ENCODE measurements around the gene OSBPL10.
"Not testable (repeated sequence)": the region's sequence is repeated elsewhere in the genome, so short reads cannot be mapped to it uniquely, and the experiment has no call there.

OSBPL10 gene

DNA sequence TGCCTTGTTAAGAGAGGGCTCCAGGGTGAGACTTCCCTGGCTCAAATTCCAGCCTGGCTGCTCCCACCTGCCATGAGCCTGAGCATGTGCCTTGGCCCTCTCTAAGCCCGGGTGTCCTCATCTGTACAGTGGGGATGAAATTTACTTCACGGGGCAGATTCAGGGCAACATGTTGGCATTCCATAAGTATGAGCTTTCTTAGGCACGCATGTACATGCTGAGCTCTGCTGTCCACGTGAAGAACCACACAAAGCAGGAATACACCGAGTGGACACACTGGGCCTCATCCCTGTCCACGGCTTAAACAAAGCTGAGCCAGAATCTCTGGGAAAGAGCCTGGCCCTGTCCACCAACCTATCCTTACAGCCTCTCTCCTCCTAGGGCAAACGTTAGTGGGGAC is 167.4 kb downstream of the OSBPL10 start:
- no peak for DNase-seq (ENCODE audit: low read depth in 2 of 2)

DNA sequence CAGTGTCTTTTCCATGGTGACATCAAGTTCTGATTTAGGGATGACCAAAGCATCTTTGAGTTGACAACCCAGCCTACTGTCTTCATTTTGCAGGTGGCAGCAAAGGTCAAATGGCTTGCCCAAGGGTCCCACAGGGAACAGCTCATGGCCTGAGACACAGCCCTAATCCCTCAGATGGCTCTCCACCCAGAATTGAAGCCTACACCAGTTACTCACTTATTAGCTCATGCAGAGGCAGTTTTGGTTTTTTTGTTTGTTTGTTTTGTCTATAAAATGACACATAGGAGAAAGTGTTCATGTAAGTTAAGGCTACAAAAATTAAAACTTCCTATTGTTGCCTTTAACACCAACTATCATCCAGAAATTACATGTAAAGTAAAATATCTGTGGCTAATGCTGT is 167.9 kb downstream of the OSBPL10 start:
- no peak for DNase-seq (ENCODE audit: low read depth in 2 of 2)

DNA sequence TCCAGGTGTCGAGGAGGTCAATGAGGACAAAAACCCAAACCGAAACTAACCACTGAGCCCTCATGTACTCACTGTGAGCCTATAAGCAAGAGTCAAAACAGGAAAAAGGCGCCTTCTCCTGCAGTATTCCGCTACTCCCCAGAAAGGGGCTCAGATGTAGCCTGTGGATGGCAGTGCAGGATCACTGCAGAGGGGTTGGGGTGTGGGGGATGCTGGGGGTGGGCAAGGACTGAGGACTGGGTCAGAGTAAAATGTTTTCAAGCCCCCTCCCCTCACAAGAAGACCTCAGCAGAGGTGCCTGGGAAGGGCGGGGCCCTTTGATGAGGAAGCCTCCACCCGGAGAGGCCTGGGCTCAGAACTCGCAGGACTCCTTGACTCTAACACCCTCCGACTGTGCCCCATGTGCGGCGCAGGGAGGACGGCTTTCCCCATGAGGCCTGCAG is 170.1 kb downstream of the OSBPL10 start:
- DNase-seq (ENCODE audit: low read depth in 2 of 2) = no peak

DNA sequence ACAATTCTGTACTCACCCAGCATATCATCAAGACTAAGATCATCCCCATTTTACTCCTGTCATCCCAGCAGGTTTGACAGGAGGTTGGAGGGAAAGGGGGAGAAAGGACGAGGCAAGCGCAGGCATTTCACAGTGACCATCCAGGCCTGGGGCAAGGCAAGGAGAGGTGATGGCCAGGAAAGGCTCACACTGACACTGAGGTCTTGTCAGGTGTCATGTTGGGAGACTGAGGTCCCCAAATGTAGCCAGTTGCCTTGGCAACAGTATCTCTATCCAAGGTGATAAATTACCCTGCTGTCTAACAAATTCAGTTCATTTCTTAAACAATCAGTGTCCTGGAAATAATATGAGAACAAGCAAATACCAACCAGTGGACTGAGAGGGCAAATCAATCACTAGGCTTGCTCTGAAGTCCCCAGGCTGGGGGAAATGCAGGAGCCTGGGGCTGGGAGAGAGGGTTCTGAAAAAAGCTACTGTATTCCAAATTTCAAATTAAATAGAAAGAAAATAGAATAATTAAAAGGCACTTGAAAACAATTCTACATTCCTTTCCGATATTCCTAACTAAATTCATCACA is 172.8 kb downstream of the OSBPL10 start:
- no peak for DNase-seq (ENCODE audit: low read depth in 2 of 2)

DNA sequence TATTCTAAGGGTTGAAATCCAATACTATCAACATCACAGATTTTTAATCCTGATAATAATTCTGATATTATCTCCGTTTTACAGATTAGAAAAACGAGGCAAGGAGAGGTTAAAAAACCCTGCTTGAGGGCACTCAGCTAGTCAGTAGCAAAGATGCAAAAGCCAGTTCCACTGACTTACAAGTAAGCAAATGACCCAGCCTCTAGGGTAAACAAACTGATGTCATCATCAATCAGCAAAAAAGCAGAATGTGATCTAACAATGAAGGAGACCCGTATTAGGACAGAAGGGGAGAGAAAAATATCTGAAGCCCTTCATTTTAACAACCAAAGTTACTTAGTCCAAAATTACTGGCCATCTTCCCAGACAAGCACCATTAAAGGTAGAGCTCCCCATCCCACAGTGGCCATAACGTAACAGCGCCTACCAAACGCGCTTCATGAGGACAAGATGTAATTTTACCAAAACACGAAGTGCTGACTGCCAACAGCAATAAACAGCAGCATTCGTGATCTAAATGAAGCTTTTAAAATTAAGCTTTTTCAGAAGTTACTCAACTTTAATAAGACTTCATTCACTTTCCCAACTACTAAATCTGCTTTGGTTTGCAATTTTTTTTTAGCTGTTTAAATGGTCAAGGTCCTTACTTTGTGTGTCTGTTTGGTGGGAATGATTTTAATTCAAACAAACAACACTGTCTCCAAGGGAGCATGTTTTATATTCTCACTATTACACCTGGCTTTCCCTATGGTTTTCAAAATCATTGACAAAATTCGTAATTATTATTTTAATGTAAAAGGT is 176.6 kb downstream of the OSBPL10 start:
- DNase-seq (ENCODE audit: low read depth in 2 of 2) = no peak

DNA sequence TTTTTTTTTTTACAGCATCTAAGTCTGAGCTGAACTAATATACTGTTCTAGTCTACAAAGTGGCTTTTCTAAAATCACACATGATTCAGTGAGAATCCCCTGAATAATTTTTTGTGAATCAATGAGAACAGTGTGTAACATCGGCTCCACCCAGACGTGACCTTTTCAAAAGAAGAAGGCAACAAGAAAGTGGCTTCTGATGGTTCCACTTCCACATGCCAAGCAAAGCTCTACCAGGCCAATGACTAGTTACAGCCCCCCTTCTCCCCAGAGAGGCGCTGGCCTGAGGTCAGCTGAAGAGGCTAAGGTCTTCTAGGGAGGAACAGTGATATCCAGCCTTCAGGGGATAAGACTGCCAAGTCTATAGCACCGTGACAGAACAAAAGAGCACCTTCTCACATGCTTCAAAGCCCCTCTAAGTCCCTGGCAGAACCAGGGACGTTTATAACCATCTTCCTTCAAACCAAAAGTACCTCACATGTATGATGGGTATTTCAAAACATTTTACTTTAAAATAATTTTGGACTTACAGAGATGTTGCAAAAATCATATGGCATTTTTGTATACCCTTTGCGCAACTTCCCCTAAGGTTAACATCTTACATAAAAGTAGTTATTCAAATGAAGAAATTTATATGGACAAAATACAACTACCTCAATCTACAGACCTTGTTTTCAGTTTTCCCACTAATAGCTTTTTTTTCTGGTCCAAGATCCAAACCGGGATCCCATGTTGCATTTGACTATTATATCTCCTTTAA is 177.9 kb downstream of the OSBPL10 start:
- DNase-seq (ENCODE audit: low read depth in 2 of 2) = no peak

DNA sequence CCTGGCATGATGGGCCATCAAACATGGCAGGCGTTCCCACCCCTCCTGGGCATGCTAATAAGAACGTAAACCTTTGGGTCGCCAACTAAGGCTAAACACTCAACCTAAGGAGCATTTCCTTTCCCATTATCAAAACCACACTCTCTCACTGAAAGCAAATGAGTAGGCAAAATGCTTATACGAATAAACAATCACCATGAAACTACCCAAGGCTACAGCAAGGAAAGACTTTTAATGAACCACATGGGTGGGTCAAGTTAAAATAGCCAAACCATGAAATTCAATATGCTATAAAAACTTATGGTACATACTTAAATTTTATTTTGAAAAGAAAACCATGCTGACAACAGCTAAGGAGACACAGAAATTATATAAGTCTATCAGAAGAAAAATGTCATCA is 180.6 kb downstream of the OSBPL10 start:
- DNase-seq (ENCODE audit: low read depth in 2 of 2) = no peak

DNA sequence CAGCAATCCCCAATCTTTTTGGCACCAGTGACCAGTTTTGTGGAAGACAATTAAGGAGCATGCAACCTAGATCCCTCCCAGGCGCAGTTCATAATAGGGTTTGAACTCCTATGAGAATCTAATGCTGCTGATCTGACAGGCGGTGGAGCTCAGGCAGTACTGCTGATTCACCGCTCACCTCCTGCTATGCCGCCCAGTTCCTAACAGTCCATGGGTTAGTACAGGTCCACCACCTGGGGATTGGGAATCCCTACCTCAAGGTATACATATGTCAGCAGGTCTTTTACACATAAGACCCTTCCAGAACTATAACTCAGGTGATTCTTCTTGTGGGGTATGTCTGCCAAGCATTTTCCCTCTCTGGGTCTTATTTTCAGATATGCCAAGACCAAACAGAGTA is 182.2 kb downstream of the OSBPL10 start:
- DNase-seq (ENCODE audit: low read depth in 2 of 2) = no peak

DNA sequence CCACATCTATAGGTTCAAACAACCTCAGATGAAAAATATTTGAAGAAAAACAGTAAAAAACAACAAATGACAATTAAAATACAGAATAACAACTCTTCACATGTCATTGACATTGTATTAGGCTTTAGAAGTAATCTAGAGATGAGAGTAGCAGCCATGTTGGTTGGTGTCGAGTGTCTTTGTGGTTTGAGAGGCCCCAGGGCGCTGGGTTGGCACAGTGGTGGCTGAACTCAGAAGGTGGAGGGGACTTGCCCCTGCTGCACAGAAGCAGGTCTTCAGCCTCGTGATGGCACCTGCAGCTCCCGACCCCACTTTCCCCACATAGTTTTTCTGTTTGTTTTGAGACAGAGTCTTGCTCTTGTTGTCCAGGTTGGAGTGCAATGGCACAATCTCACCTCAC is 187.2 kb downstream of the OSBPL10 start:
- no peak for DNase-seq (ENCODE audit: low read depth in 2 of 2)

DNA sequence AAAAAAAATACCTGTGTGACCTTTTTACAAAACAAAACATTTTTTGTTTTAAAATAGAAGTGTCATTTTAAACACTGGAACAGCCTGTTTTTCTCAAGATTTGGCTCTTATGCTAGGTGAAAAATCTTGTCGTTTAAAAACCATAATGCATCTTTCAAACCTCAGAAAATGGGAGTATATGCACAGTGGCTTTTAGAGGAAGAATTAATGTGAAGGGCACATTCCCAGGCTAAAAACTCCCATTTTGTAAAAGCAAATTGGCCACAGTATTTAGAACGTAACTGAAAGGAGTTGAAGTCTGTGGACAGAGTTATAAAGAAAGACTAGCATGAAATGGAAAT is 190.0 kb downstream of the OSBPL10 start:
- DNase-seq (ENCODE audit: low read depth in 2 of 2) = no peak

DNA sequence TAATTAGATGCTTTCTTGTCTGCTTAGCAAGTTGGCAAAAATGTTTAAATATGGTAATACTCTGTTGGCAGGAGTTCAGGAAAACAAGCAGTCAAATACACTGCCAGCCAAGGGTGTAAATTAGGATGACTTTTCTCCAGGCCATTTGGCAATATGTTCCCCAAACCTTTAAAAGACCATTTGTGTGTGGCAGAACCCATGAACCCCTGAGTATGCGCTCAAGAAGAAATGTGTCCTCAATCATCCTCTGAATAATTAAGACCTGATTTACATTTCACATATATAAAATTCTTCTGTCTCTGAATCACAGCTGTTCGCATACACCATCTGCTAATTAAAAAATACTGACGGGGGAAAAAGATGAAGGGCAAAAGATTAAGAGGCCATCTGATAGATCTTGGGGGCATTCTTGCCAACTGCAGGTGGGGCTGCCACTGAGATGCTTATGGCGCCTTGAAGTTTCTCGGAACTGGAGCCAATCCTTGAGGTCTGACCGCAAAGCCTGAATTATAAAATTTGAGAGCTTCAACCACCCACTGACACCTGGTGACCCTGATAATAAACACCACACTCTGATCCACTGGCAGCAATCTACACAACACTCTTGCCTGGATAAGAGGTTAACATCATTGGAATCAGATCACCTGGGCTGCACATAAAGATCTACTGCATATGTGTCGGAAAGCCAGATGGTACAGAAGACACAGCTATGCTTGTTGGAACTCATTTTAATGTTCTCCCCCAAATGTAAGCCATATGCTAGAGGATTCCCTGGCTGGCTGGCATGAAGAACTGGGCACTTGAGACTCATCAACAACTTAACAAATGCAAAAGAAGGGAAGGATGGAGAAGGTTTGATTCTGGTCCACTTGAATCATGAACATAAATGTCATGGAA is 190.6 kb downstream of the OSBPL10 start:
- DNase-seq (ENCODE audit: low read depth in 2 of 2) = no peak

DNA sequence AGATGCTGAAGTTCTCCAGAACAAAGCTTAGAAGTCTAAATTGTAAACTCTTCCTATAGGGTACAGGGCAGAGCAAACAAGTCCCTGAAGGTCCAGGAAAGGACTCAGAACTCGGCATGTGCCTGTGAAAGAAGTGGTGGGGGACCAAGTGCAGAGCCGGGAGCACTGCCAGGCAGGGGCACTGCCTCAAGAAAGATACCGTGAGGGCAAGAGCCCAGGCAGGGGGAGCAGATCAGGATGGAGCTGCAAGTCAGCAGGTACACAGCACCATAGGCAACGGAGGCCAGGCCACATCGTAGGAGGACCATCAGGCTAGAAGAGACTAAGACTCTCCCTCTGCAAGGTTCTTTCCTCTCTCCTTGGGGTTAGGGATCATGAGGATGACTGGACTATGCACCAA is 191.6 kb downstream of the OSBPL10 start:
- no peak for DNase-seq (ENCODE audit: low read depth in 2 of 2)

DNA sequence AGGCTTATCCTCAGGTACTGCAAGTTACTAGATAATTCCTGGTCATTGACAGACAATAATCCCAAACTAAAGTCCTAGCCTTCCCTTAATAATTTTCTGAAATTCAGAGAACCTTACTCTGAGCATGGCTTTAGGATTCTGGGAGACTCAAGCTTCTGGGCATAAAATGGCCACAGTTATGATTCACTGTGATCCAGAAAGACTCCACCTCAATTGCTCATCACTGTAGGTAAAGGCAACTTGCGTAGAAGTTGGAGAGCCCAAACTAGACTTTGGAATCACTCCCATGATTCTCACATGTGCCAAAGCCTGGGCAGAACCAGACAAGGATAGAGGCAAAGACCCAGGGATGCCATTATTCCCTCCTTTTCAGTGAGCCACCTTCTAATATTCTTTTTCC is 195.3 kb downstream of the OSBPL10 start:
- DNase-seq (ENCODE audit: low read depth in 2 of 2) = no peak

DNA sequence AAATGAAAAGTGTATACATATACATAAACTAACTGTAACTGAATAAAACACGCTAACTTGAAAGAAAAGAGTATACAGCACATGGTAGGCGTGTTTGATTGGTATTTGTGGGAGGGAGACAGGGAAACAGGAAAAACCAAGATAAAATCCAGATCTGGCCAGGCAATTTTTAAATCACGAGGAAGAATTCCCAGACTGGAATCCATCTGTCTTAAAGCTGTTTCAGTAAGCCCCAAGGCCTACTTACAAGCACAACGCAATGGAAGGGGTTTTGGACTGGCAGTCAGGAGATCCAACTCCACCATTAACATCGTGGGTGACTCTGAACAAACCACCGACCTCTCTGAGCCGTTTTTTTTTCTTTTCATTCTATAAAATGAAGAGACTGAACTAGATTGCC is 195.8 kb downstream of the OSBPL10 start:
- DNase-seq (ENCODE audit: low read depth in 2 of 2) = no peak

DNA sequence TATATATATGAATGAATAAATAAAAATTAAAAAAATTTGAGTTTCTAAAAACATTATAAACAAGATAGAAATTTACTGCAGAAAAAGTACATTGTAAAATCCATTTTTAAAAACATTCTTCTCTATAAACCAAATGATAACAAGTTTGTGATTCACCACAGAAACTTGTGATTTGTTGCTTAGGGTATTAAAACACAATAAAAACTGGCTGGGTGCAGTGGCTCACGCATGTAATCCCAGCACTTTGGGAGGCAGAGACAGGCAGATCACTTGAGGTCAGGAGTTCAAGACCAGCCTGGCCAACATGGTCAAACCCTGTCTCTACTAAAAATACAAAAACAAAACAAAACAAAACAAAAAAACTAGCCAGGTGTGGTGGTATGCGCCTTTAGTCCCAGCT is 197.2 kb downstream of the OSBPL10 start:
- DNase-seq (ENCODE audit: low read depth in 2 of 2) = not testable (repeated sequence)

DNA sequence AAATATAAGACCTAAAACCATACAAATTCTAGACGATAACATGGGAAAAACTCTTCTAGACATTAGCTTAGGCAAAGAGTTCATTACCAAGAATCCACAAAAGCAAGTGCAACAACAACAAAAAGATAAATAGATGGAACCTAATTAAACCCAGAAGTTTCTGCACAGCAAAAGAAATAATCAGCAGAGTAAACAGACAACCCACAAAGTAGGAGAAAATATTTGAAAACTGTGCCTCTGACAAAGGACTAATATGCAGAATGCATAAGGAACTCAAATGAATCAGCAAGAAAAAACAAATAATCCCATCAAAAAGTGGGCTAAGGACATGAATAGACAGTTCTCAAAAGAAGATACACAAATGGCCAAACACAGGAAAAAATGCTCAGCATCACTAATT is 198.8 kb downstream of the OSBPL10 start:
- DNase-seq (ENCODE audit: low read depth in 2 of 2) = not testable (repeated sequence)

DNA sequence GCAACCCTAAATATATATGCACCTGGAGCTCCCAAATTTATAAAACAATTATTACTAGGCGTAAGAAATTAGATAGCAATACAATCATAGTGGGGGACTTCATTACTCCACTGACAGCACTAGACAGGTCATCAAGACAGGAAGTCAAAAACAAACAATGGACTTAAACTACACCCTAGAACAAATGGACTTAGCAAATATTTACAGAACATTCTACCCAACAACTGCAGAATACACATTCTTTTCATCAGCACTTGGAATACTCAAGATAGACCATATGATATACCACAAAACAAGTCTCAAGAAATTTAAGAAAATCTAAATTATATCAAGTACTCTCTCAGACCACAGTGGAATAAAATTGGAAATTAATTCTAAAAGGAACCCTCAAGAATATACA is 201.5 kb downstream of the OSBPL10 start:
- no peak for DNase-seq (ENCODE audit: low read depth in 2 of 2)

DNA sequence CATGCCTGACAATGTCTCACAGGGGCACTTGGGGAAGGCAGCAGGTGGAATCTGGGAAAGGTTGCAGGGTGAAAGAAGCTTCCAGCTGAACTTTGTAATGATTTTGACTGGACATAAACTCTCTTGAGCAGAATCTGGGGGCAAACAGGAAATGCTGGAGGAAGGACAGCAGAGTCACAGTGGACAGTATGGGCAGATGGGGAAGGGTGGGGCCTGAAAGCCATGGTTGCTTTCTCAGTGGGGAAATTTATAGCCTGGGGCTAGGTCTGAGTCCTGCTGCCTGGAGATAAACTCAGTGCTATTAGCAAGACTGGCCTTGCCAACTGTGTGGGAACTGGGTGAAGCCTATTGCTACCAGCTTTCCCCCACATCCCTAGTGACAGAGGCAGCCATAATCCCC is 203.2 kb downstream of the OSBPL10 start:
- DNase-seq (ENCODE audit: low read depth in 2 of 2) = no peak

DNA sequence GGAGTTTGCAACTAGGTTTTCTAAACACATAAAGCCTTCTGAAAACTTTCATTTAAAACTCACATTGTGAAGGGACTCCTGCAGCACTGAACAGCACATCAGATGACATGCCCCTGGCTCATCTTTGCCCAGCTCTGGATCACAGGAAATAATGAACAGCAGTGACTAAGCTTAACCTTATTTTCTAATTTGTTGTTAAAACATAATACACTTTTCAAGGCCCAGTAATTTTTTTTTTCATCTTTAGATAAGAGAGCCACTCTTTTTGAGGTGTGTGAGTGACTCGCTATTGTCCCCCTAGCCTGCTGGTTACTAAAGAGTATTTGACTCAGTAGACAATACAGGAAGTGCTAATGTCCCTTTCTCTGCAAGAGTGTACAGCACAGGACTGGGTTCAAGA is 204.0 kb downstream of the OSBPL10 start:
- DNase-seq (ENCODE audit: low read depth in 2 of 2) = no peak

DNA sequence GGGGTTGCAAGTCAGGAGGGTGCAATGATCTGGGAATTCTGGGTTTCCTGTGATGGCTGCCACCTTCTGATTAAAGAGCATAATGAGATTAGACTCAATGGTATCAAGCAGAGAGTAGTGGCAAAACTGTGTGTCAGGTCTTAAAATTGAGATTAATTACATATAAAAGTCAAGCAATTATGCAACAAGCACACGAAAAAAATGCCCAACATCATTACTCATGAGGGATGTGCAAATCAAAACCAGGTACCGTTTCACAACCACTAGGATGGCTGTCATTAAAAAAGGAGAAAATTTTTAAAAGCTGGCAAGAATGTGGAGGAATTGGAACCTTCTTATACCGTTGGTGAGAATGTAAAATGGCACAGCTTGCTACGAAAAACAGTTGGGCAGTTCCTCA is 205.0 kb downstream of the OSBPL10 start:
- no peak for DNase-seq (ENCODE audit: low read depth in 2 of 2)

DNA sequence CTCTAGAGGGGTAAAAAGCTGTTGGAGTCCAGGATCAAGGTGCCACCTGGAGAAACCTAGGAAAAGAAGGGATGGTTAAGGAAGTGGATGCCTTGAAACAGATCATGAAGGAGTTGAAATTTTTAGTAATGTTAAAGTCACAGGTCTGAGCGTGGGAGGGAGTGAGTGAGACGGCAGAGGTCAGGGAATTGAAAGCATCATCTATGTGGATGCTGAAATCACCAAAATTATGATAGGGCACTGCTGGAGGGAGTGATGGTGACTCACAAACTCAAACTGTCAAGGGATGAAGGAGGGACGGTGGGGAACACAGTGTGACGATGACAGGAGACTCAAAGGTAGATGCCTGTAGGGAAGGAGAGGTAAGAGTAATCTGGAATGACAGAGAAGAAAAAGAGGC is 205.7 kb downstream of the OSBPL10 start:
- DNase-seq (ENCODE audit: low read depth in 2 of 2) = no peak
